Panc1 (cell line): ENCODE measurements around the gene RAB15.

Source experiments
- CTCF ChIP-seq: fragments of 450-650 bp; IDR thresholded peaks from 2 replicates; pipeline ENCODE4 v1.5.1; 2017; ENCODE audit warnings: mild to moderate bottlenecking
- POLR2AphosphoS5 ChIP-seq: IDR thresholded peaks from 2 replicates; pipeline ENCODE4 v1.6.1; 2012; ENCODE audit warnings: mild to moderate bottlenecking, low read depth, low read length, moderate library complexity

- TF ChIP-seq CTCF (no peak), POLR2AphosphoS5 (no peak)
Measured at GRCh38 chr14:65015391-65015790, 43.3 kb upstream of the RAB15 start.
